ENCODE results near the gene KCTD20. TPM values are rescaled to one million over a fixed set of nuclear protein-coding genes. Genes with fewer than 3 reads are reported as not detected.

Gene KCTD20
- 28.1 and 32.4 TPM in 2 replicates for total RNA-seq (2022)
- percentile 81 among the genes with signal in this experiment for Bru-seq, nascent RNA
- BruChase-seq, experiment 1, labeled RNA remaining after a 2-hour chase: percentile 89 among the genes with signal in this experiment
- percentile 82 among the genes with signal in this experiment for BruChase-seq, experiment 2, labeled RNA remaining after a 6-hour chase
- long read RNA-seq, full-length matches to known transcripts: 7 of 25 reads
- long read RNA-seq, partial matches to known transcripts: 5 of 25 reads
- long read RNA-seq, other reads (novel, unspliced or antisense): 13 of 25 reads

DNA sequence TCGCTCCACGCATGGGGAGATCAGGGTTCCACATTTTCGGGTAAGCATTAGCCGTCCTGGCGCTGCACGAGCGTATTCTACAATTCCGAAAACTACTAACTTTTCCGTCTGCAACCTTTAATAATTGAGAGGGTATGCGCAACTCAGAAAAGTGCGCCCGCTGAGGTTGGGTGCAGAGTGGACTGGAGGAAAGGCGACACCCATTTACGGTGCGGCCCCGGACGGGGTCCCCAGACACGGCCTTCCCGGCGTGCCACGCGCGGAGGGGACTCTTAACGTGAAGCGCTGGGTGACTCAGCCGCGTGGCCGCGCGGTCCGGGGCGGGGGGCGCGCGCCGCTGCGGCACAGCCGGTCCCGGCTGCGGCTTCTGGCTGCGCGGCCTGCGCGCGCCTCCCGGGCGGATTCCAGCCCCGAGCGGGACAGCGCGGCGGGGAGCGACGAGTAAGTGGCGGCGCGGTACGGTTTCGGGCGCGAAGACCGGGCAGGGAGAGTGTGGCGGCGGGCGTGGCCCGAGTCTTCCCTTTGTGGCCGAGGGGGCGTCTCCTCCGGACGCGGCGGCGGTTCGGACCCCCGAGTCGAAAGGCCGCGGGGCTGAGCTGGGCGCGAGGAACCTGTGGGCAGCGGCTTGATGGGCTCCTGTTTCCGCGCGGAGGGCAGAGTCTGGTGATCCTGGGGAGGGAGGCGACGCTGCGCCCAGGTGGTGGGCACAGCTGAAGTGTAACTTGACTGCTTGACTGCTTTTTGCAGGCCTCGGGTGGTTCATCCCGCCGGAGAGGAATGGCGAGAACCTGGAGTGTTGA is at the start of gene KCTD20, which contains the start of gene PXT1:
Gene KCTD20 (plus strand): TSS at position 330 of the 800 bp plus-strand sequence. CDS start 27,098 bp downstream, outside the sequence.
Gene PXT1 (minus strand): TSS at position 184 of the 800 bp plus-strand sequence. CDS start 16,772 bp downstream, outside the sequence.
- intact Hi-C loops (cut with micrococcal nuclease; ENCODE audit: unreplicated experiment): loop anchor here (1.0 to 5.0 kb wide), 2 partner anchors 20 to 149 kb away; partner anchors contain the start of gene SRSF3
- Histone ChIP-seq H3K4me1 (peaks cover 32% of the 10 kb centered on the region), H3K9me3 (no peaks in the 10 kb centered on the region), H3K27me3 (replicated peaks; ENCODE audit: control insufficient read depth, insufficient read depth, low read length) (no peaks in the 10 kb centered on the region), H3K36me3 (ENCODE audit: control insufficient read depth, insufficient read depth, low read length) (no peaks in the 10 kb centered on the region), H3K4me3 (ENCODE audit: low read depth, low read length) (peak within 1 kb of the TSS; percentile 82)
- CTCF ChIA-PET: interaction anchor here (1.6 kb wide), 1 partner anchor 19 kb away, joined by 6 read pairs; no protein-coding TSS in a partner anchor
- DNase-seq: peak; percentile 90 to 93
- peak within 1 kb of the TSS; percentile 96 for H3K27ac Mint-ChIP-seq (ENCODE audit: unreplicated experiment)
- no TSS peak for BruUV-seq (replicated peaks)
- peaks cover 8% of the 10 kb centered on the region for H3K4me1 Mint-ChIP-seq (ENCODE audit: low read depth, unreplicated experiment)
- POLR2A ChIA-PET: interaction anchor here (1.0 kb wide), 2 partner anchors 10 to 20 kb away, joined by 4 to 8 read pairs; no protein-coding TSS in a partner anchor
- no peaks in the 10 kb centered on the region for H3K9me3 Mint-ChIP-seq (ENCODE audit: unreplicated experiment)
- TF ChIP-seq, protein P1, sequence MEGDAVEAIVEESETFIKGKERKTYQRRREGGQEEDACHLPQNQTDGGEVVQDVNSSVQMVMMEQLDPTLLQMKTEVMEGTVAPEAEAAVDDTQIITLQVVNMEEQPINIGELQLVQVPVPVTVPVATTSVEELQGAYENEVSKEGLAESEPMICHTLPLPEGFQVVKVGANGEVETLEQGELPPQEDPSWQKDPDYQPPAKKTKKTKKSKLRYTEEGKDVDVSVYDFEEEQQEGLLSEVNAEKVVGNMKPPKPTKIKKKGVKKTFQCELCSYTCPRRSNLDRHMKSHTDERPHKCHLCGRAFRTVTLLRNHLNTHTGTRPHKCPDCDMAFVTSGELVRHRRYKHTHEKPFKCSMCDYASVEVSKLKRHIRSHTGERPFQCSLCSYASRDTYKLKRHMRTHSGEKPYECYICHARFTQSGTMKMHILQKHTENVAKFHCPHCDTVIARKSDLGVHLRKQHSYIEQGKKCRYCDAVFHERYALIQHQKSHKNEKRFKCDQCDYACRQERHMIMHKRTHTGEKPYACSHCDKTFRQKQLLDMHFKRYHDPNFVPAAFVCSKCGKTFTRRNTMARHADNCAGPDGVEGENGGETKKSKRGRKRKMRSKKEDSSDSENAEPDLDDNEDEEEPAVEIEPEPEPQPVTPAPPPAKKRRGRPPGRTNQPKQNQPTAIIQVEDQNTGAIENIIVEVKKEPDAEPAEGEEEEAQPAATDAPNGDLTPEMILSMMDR (IDR thresholded peaks at IDR 0.05; ENCODE audit: insufficient read depth in 1 of 2, low read depth in 1 of 2, low read length in 1 of 2, severe bottlenecking in 1 of 2, unreplicated experiment in 1 of 2): no peak
- H3K36me3 Mint-ChIP-seq (ENCODE audit: insufficient read depth, unreplicated experiment): no peaks in the 10 kb centered on the region
- no peaks in the 10 kb centered on the region for H3K27me3 Mint-ChIP-seq (ENCODE audit: insufficient read depth, unreplicated experiment)
- peak within 1 kb of the TSS; percentile 86 for H3K4me3 Mint-ChIP-seq (ENCODE audit: unreplicated experiment)

DNA sequence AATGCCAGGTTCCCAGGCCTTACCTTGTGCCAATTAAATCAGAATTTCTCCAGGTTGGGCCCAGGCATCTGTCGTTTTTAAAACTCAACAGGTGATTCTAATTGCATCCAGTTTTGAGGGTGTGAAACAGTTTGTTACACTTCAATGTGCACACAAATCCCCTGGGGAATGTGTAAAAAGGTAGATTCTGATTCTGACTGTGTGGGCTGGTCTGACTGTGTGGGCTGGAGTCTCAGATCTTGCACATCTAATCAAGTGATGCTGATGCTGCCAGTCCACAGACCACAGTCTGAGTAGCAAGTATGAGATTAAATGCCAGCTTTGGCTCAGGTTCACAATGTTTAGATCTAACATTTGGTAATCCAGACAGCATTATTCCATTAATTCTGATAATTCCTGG is 42.8 kb upstream of the KCTD20 start:
- POLR2A ChIA-PET: no interaction called here
- CTCF ChIA-PET: no interaction called here

DNA sequence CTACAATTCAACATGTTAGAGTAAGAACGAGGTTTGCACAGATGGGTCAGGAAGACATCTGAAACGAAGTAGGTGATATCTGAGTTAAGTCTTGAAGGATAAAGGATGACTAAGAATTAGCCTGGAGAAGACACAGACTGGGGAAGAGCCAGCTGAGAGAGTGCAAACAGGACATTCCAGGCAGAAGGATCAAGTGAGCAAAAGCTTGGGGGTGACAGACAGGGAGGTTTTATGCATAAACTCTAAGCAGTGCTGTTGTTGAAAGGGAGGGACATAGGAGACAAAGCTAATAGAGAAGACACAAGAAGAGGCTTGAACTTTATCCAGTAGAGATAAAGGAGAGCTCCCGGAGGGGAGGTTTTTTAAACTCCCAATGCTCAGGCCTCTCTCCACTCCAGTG is 40.3 kb upstream of the KCTD20 start:
- ChIA-PET POLR2A (no interaction called here), CTCF (no interaction called here)
- DNase-seq: no peak
- Mint-ChIP-seq H3K4me1 (ENCODE audit: low read depth, unreplicated experiment) (peaks cover 8% of the 10 kb centered on the region), H3K36me3 (ENCODE audit: insufficient read depth, unreplicated experiment) (no peaks in the 10 kb centered on the region), H3K27ac (ENCODE audit: unreplicated experiment) (no peak overlapping the region), H3K27me3 (ENCODE audit: insufficient read depth, unreplicated experiment) (no peaks in the 10 kb centered on the region), H3K4me3 (ENCODE audit: unreplicated experiment) (no peak overlapping the region), H3K9me3 (ENCODE audit: unreplicated experiment) (no peaks in the 10 kb centered on the region)
- Histone ChIP-seq H3K36me3 (ENCODE audit: control insufficient read depth, insufficient read depth, low read length) (no peaks in the 10 kb centered on the region), H3K4me1 (no peaks in the 10 kb centered on the region), H3K9me3 (no peaks in the 10 kb centered on the region), H3K4me3 (ENCODE audit: low read depth, low read length) (no peak overlapping the region), H3K27me3 (replicated peaks; ENCODE audit: control insufficient read depth, insufficient read depth, low read length) (no peaks in the 10 kb centered on the region)
- BruUV-seq (replicated peaks): no TSS peak
- TF ChIP-seq, protein P1 (IDR thresholded peaks at IDR 0.05; ENCODE audit: insufficient read depth in 1 of 2, low read depth in 1 of 2, low read length in 1 of 2, severe bottlenecking in 1 of 2, unreplicated experiment in 1 of 2): no peak
- intact Hi-C loops (cut with micrococcal nuclease; ENCODE audit: unreplicated experiment): no loop called here

More for the DNA sequence above, 42.8 kb upstream of the KCTD20 start:
- no peaks in the 10 kb centered on the region for H3K27me3 Mint-ChIP-seq (ENCODE audit: insufficient read depth, unreplicated experiment)
- BruUV-seq (replicated peaks): no TSS peak
- H3K27me3 ChIP-seq (replicated peaks; ENCODE audit: control insufficient read depth, insufficient read depth, low read length): no peaks in the 10 kb centered on the region
- no peak for DNase-seq
- H3K4me3 ChIP-seq (ENCODE audit: low read depth, low read length): no peak overlapping the region
- H3K4me3 Mint-ChIP-seq (ENCODE audit: unreplicated experiment): no peak overlapping the region
- peaks cover 8% of the 10 kb centered on the region for H3K4me1 Mint-ChIP-seq (ENCODE audit: low read depth, unreplicated experiment)
- intact Hi-C loops (cut with micrococcal nuclease; ENCODE audit: unreplicated experiment): no loop called here
- H3K27ac Mint-ChIP-seq (ENCODE audit: unreplicated experiment): no peak overlapping the region
- no peaks in the 10 kb centered on the region for H3K9me3 Mint-ChIP-seq (ENCODE audit: unreplicated experiment)
- H3K9me3 ChIP-seq: no peaks in the 10 kb centered on the region
- H3K4me1 ChIP-seq: no peaks in the 10 kb centered on the region
- no peaks in the 10 kb centered on the region for H3K36me3 ChIP-seq (ENCODE audit: control insufficient read depth, insufficient read depth, low read length)
- no peaks in the 10 kb centered on the region for H3K36me3 Mint-ChIP-seq (ENCODE audit: insufficient read depth, unreplicated experiment)
- TF ChIP-seq, protein P1 (IDR thresholded peaks at IDR 0.05; ENCODE audit: insufficient read depth in 1 of 2, low read depth in 1 of 2, low read length in 1 of 2, severe bottlenecking in 1 of 2, unreplicated experiment in 1 of 2): no peak

Data from Caco-2 (cell line).